ENCODE results near the gene DUOX2. TPM values are rescaled to one million over a fixed set of nuclear protein-coding genes. Genes with fewer than 3 reads are reported as not detected.
"Not testable (repeated sequence)": the region's sequence is repeated elsewhere in the genome, so short reads cannot be mapped to it uniquely, and the experiment has no call there.

Gene DUOX2
- total RNA-seq, 1 experiment from 2014 or later = 0.03 TPM

DNA sequence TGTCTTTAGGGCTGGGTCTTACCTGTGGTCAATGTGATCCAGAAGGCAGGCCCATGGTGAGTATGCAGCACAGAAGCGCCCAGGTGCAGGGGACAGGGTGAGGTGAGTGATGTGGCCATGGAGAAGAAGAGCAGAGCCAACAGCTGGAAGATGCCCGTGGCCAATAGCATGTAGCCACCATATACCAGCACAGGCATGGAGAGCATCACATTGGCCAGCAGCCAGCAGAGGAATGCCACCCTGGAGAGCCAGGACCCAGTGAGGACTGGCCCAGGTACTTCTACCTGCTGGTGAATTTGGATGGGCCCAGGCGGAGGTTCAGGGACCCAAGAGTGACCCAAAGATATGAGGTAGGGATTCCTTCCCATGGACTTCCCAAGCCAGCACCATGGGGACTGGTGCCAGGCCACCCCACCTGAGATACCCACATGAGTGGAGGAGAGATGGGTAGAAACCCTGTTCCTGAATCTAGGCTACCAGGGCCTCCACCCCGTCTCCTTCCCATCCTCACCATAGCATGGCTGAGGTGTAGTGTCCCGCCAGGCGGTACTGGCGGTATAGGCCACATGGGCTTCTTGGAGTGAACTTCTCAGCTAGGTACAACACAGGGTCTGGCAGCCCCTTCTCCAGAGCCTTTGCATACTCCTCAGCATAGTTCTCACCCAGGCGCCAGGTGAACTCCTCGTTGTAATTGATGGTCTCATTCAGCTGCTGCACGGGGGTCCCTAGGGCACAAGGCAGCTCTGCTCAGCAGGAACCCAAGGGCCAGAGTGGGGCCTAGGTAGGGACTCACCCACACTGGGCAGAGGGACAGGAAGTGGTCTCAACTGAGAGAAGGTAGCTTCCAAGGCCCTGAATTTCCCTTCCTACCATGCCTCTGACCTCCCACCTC is 6.4 kb upstream of the DUOX2 start:
- no peak for DNase-seq (ENCODE audit: low read depth)

DNA sequence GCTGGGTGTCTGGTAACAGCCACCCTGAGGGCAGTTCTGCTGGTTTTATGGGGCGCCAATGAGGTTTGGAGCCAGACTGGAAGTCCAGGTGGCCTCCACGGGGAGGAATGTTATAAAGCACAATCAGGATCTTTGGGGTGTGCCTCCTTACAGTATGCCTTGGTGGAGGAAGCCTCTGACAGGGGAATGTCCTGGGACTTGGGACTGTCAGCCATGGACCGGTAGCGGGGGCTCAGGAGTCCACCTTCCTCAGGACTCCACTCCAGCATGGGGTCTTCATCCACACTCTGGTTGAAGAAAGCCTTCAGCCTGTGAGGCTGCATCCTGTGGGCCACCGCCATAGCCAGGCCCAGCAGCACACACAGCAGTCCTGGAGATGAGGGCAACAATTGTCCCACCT is 5.0 kb upstream of the DUOX2 start:
- no peak for DNase-seq (ENCODE audit: low read depth)

GRCh38 chr15:45118131-45118588 is 4.2 kb upstream of the DUOX2 start:
- DNase-seq (ENCODE audit: low read depth) = peak; percentile 80

DNA sequence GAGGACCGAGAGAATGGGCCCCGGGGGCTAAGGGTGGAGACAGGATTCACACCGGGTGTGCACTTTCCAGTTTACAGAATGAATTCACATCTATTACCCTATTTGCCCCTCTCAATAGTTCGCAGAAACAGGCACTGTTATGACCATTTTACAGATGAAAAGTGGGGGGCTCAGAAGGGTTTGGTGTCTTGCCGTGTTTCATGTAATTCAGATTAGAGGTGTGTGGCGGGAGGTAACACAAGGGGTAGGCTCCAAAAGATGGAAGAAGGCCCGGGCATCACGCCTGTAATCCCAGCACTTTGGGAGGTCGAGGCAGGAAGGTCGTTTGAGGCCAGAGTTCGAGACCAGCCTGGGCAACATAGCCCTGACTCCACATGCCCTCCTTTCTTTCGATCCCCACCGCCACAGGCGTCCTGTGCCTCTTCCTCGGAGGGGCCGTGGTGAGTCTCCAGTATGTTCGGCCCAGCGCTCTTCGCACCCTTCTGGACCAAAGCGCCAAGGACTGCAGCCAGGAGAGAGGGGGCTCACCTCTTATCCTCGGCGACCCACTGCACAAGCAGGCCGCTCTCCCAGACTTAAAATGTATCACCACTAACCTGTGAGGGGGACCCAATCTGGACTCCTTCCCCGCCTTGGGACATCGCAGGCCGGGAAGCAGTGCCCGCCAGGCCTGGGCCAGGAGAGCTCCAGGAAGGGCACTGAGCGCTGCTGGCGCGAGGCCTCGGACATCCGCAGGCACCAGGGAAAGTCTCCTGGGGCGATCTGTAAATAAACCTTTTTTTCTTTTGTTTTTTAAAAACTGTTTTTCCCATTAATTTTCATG is 3.5 kb upstream of the DUOX2 start:
- DNase-seq (ENCODE audit: low read depth) = no peak

- DNase-seq (ENCODE audit: low read depth) = no peak
Observed at GRCh38 chr15:45116482-45117307, 2.7 kb upstream of the DUOX2 start.

DNA sequence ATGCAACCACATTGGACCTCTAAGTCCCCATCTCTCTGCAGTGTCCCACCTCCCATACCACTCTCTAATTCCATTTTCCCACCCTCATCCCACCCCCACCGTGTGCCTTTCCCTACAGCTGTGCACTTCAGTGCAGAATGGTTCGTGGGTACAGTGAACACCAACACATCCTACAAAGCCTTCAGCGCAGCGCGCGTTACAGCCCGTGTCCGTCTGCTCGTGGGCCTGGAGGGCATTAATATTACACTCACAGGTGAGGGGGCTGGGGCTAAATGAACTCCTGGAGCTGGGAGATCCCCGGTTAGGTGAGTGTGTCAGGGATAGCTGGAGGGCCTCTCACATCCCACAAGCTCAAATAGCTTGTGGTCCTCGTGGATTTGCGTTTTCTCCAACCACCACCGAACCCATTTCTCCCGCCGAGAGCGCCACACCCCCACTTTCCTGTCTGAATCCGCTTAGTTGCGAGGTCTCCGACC is 2.1 kb upstream of the DUOX2 start:
- no peak for DNase-seq (ENCODE audit: low read depth)

DNA sequence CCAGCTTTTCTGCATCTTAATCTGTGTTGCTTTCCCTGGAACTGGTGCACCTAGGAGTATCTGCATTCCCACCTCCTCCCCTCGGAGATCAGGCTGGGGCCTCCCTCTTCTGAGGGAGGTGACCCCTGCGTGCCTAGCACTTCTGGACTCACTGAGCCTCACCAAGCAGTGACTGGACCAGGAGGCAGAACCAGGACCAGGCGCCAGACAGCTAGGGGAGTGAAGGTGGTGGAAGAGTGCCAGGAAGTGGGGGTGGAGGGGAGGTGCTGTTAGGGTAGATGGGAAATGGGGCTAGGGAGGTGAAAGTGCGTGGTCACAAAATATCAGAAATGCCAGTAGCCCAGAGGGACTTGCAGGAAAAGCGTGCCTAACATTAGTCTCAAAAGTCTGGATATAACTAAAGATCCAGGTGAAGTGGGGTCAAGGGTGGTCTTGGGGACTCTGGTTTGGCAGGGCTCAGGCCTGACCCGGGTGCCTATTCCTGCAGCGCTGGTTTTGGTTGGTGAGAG is 1.4 kb upstream of the DUOX2 start:
- DNase-seq (ENCODE audit: low read depth) = no peak

DNA sequence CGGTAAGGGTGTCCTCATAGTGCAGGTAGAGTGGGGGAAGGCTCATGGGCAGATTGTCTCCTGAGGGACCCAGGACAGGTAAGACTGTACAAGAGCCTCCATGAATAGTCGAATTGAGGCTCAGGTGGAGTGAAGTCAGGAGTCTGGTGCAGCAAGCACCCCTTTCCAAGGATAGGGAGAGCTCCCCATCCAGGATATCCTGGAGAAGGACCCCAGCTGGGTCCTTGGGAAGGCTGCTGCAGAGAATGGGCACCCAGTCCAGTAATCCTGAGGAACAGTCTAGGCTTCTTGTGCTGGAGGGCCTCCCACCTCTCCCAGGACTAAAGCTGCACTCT is 746 bp upstream of the DUOX2 start:
- no peak for DNase-seq (ENCODE audit: low read depth)

GRCh38 chr15:45113380-45113990 is 487 bp downstream of the DUOX2 start:
- no peak for DNase-seq (ENCODE audit: low read depth)

- no peak for DNase-seq (ENCODE audit: low read depth)
Observed at GRCh38 chr15:45112591-45113379, 1.2 kb downstream of the DUOX2 start.

GRCh38 chr15:45112143-45112590 is 1.8 kb downstream of the DUOX2 start:
- no peak for DNase-seq (ENCODE audit: low read depth)

DNA sequence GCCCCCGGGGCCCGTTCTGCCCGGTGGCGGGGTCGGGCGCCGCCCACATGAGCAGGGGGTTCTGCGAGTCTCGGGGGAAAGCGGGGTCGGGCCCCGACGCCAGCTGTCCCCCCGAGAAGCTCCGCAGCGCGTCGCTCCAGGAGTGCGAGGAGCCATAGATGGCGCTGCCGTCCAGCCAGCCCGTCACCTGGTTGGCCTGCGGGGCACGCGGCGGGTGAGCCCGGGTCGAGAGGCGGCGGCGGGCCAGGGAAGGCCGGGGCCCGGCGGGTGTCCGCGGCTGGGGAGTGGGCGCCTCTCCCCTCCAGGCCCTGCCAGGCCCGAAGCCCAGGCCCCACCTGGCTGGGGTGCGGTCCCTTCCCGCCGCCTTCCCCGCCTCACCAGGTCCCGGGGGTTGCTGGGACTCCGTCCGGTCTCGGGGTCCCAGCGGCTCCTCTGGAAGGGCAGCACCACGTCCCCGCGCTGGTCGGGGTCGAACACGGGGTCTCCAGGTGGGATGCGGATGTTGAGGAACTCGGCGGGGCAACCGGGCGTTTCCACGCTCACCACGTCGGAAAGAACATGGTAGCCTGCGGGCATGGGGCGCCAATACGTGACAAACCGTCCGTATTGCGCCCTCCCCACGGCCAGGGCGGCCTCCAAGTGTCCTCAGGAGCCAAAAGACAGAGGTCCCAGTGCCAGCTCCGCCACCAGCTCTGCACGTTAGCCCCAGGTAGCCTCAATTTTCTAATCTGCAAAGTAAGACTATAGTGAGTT is 2.4 kb downstream of the DUOX2 start:
- DNase-seq (ENCODE audit: low read depth) = no peak

DNA sequence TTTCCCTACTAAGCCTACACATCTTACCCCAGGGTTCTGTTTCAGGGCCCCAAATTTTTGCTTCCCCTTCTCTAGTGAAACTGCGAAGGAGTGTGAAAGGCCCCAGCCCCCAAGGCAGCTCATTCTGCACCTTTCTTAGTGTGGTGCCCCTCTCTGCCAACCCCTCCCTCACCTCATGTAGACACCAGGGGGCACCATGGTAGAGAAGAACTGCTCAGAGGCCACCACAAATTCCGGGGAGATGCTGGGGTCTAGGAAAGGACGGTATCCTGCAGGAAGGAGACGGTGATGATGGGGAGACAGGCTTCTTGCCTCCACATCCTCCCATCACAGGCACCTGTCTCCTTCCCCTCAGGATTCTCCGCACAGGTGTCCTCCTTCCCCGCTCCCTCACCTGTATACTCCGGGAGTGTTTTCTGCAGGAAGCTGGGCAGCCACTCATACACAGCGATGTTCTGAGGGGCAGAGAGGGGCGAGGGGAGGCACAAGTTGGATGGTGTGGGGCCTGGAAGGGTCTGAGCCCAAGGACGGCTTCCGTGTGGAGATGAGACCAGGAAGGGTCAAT is 3.6 kb downstream of the DUOX2 start:
- DNase-seq (ENCODE audit: low read depth) = no peak

DNA sequence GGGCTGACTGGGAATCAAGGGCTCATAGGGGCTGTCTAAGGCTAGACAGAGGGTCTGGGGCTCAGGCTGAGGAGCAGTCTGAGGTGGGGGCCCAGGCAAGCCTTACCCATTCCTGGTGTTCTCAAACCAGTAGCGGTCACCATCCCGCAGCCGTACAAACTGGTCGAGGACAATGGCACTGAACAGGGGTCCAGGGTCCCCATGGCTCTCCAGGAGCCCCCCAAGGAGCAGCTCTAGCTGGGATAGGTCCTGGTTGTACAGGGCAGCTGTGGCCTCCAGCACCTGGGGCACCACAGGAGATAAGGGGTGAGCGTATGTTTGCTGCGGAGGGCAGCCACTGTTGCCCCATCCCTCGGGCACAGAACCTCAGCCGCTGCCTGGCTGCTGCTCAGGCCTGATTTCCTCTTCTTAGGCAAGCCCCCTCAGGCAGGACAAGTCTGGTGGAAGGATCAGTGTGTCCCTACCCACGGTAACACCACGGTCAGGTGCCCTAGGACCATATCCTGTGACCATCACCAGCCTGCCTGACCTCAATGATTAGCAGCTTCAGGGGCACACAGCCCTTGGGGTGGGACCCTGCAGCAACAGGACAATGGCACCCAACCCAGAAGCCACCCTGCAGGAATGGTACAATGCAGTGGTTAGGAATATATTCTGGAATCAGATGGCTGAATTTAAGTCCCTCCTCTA is 5.9 kb downstream of the DUOX2 start:
- DNase-seq (ENCODE audit: low read depth) = no peak

DNA sequence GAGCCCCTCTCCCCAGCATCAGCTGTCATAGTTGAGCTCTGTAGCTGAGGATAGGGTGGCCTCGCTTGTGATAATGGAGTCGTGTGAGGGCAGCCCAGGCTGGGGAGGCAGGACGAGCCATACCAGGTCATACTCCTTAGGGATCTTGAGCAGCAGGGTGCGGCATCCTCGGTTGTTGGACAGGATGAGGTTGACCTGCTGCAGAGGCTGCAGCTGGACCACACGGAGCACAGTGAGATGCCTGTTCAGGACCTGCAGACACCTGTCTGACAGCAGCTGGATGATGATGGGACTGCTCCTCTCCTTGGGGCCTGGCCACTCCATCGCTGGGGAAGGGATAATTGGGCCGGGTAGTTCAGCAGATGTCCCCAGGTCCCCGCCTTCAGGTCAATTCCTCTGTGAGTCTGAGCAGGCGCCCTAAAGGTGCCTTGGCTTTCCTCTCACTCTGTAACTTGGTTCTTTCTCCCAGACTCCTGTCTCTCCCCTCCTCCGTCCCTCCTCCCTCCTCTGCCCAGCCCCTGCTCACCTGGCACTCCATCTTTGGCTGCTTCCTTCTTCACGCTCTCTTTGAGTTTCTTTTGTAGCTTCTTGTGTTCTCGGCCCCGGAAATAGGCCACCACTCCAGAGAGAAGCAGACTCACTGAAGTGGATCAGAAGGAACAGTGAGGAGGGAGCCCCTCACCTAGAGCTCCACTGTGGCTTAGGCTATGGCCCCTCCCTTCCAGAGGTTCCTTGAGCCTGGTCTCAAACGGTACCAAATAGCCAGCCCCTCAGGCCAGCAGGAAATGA is 7.8 kb downstream of the DUOX2 start:
- DNase-seq (ENCODE audit: low read depth) = no peak

DNA sequence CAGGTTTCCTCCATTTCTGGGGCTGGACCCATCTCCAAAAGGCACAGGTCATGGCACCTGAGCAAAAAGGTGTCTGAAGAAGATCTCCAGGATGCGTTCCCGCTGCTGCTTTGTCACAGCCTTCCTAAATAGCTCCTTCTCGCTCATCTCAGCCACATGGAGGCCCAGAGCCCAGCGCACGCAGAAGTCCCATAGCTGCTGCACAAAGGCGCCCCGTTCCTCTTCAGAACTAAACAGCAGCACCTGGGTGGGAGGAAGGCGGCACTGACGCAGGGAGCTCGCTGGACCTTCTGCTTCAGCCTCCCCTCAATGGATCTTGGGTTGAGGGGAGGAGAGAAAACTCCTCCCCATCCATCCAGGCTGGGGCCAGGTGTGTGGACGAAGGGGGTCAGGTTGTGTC is 8.4 kb downstream of the DUOX2 start:
- DNase-seq (ENCODE audit: low read depth) = no peak

DNA sequence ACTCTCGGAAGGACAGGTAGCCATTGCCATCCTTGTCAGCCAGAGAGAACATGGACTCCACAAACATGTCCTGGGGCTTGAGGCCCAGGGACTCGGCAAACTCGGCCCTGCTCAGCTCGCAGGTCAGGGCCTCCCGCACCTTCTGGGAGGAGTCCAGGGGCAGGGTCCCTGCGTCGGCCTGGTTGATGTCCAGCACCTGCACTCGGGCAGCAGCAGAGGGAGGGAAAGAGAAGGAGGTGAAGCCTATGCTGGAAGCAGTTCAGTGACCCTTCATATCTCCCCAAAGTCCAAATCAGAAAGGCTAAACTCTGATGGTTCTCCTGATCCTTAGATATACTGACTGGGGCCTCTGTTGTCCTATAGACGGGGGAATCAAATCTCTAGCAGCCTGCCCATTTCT is 9.8 kb downstream of the DUOX2 start:
- not testable (repeated sequence) for DNase-seq (ENCODE audit: low read depth)

Data from HT1080 (cell line).